Hypothalamus (tissue), 51 donors: Measurements from ENCODE around the gene B3GNT7.
"Not testable (repeated sequence)": the region's sequence is repeated elsewhere in the genome, so short reads cannot be mapped to it uniquely, and the experiment has no call there.

Experiments used
- DNase-seq, 51 donors: peaks; one replicate each; lab custom pipeline; 2025; lab: John Stamatoyannopoulos, UW

Gene B3GNT7

GRCh38 chr2:231421051-231421580 lies 25.6 kb downstream of the B3GNT7 start:
- no peak for DNase-seq

DNA sequence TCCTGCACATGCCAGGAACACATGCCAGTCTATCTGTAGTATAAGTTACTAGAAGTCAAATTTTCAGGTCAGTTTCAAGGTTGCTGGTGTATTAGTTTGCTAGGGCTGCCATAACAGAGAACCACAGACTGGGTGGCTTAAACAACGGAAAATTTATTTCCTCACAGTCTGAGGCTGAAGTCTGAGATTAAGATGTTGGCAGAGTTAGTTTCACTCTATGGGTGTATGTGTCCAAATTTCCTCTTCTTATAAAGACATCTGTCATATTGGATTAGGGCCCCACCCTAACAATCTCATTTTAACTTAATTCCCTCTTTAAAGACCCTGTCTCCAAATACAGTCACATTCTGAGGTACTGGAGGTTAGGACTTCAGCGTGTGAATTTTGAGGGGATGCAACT lies 26.5 kb downstream of the B3GNT7 start:
- no peak for DNase-seq

- DNase-seq = no peak
Measured at GRCh38 chr2:231423176-231423575, 27.7 kb downstream of the B3GNT7 start.

DNA sequence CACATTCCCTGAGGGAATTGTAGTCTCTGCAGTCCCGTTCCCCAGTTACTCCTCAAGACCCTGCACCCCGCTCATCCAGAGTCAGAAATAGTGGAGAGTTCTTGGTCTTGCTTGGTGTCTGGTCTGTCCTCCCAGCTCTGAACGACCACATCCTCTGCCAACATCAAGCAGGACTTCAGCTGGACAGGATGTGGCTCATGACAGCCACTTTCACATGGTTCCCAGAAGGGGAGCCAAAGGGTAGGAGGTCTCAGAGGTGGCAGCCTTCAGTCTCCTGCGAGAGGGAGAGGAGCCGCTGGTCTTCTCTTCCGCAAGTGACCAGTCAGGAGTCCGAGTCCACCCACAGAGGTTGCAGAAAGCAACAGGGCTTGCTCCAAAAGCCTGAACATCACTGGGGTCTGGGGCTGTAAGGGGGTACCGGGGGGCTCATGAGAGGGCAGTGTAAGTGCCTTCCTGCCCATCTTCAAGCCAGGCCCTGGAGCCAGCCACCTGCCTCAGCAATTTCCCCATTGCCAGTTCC lies 29.8 kb downstream of the B3GNT7 start:
- no peak for DNase-seq

DNA sequence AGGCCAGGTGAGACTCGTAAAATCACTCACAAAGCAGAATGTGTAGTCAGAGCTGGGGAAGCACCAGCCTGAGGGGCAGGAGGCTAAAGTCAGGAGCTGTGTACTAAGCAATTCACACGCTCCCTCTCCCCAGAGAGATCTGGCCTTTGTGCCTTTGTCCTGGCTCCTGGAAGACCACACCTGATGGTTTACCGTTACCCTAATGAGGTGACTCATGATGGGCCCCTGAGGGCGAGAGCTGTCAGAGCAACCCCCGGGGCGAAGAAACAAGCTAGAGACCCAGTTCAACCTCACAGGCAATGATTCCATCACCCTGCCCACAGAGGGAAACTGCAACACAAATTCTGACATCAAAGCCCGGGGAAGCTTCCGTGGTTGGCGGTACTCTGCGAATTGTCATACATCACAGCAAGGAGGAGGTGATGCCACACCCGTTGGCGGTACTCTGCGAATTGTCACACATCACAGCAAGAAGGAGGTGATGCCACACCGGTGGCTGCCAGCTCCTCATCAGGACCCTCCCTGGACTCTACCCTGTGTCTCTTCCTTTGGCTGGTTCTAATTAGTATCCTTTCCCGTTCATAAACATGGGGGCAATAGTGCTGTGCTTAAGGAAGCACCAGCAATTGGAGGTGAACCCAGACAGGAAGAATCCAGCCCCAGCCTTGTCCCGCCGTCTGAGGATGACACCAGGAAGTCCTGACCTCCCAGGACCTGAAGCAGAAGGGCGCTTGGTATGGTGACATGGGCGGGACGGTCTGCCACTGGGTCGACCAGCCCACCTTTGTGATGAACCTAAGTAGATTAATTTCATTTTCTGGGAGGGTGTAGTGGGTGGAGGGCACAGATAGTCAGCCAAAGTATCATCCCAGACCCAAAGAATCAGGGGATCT lies 30.5 kb downstream of the B3GNT7 start:
- DNase-seq = no peak

DNA sequence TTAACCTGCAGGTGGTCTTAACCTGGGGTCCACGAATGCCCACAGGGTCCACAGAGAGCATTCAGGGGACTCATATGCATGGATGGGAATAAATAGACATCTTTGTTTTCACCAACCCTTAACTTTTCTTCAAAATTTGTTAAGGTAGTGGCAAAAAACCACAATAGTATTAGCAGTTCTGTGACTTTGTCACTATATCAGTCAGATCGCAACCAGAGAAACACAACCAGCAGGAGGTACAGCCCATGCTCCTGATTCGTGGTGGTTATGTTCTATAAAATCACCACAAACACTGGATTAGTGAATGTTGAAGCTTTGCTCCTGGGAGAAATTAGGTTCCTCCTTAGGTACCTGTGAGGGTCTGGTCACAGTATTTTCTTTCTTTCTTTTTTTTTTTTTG lies 31.6 kb downstream of the B3GNT7 start:
- DNase-seq = no peak

GRCh38 chr2:231429152-231429551 lies 33.6 kb downstream of the B3GNT7 start:
- no peak for DNase-seq

- DNase-seq = no peak
Measured at GRCh38 chr2:231429901-231430300, 34.4 kb downstream of the B3GNT7 start.

DNA sequence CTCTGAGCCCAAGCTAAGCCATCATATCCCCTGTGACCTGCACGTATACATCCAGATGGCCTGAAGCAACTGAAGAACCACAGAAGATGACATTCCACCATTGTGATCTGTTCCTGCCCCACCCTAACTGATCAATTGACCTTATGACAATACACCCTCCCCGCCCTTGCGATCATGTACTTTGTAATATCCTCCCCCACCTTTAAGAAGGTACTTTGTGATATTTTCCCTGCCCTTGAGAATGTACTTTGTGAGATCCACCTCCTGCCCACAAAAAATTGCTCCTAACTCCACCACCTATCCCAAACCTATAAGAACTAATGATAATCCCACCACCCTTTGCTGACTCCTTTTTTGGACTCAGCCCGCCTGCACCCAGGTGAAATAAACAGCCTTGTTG lies 34.9 kb downstream of the B3GNT7 start:
- not testable (repeated sequence) for DNase-seq

GRCh38 chr2:231431606-231432005 lies 36.1 kb downstream of the B3GNT7 start:
- no peak for DNase-seq

- no peak for DNase-seq
Measured at GRCh38 chr2:231433990-231434389, 38.5 kb downstream of the B3GNT7 start.

- DNase-seq = no peak
Measured at GRCh38 chr2:231436957-231437356, 41.4 kb downstream of the B3GNT7 start.

DNA sequence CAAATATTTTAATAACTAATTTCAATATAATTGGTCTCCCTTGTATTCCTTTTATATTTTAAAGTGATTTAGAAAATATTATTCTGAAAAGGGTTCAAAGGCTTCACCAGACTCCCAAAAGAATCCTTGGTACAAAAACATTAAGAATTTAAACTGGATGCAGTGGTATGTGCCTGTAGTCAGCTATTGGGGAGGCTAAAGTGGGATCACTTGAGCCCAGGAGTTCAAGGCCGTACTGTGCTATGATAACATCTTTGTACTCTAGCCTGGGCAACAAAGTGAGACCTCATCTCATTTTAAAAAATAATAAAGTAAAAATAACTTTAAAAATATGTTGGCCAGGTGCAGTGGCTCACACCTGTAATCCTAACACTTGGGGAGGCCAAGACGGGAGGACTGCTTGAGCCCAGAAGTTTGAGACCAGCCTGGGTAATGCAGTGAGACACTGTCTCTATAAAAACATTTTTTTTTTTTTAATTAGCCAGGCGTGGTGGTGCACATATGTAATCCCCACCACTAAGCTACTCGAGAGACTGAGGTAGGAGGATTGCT lies 54.1 kb downstream of the B3GNT7 start:
- DNase-seq = no peak

- no peak for DNase-seq
Measured at GRCh38 chr2:231450548-231450989, 55.1 kb downstream of the B3GNT7 start.
